H9 (cell line): ENCODE measurements around the gene ITPRIPL2. TPM values are rescaled to one million over a fixed set of nuclear protein-coding genes. Genes with fewer than 3 reads are reported as not detected.

Experiments used
- DNase-seq: peaks from one replicate; pipeline ENCODE4 v3.0.0-alpha.2; 2017
- H2AFZ ChIP-seq: one replicate; pipeline ENCODE4 v1.6.1; 2013; ENCODE audit warnings: mild to moderate bottlenecking, low read length, control low read depth, moderate library complexity
- H2AK5ac ChIP-seq: 2 replicates; pipeline ENCODE4 v1.6.1; 2013; ENCODE audit warnings: low read length, control low read depth, mixed read lengths; ENCODE audit not compliant: insufficient read length
- H2BK120ac ChIP-seq: one replicate; pipeline ENCODE4 v1.6.1; 2013; ENCODE audit warnings: low read depth, mild to moderate bottlenecking, low read length, control low read depth, inconsistent platforms; ENCODE audit not compliant: poor library complexity, severe bottlenecking
- H2BK12ac ChIP-seq: 2 replicates; pipeline ENCODE4 v1.6.1; 2013; ENCODE audit warnings: low read length, control low read depth, mixed read lengths, low read depth; ENCODE audit not compliant: insufficient read length
- H2BK15ac ChIP-seq: 2 replicates; pipeline ENCODE4 v1.6.1; 2013; ENCODE audit warnings: low read depth, low read length, control low read depth
- H2BK20ac ChIP-seq: one replicate; pipeline ENCODE4 v1.6.1; 2013; ENCODE audit warnings: low read depth, mild to moderate bottlenecking, low read length, control low read depth, inconsistent platforms; ENCODE audit not compliant: poor library complexity, severe bottlenecking
- H2BK5ac ChIP-seq: 2 replicates; pipeline ENCODE4 v1.6.1; 2013; ENCODE audit warnings: low read length, control low read depth, mixed read lengths; ENCODE audit not compliant: insufficient read length
- H3K14ac ChIP-seq: 2 replicates; pipeline ENCODE4 v1.6.1; 2013; ENCODE audit warnings: low read length, control low read depth; ENCODE audit not compliant: insufficient read depth
- H3K18ac ChIP-seq: 2 replicates; pipeline ENCODE4 v1.6.1; 2013; ENCODE audit warnings: low read depth, mild to moderate bottlenecking, mixed read lengths, low read length, control low read depth; ENCODE audit not compliant: insufficient read length
- H3K23ac ChIP-seq: 2 replicates; pipeline ENCODE4 v1.6.1; 2013; ENCODE audit warnings: low read length, control low read depth, mixed read lengths, low read depth; ENCODE audit not compliant: insufficient read length
- H3K23me2 ChIP-seq: 2 replicates; pipeline ENCODE4 v1.6.1; 2013; ENCODE audit warnings: low read depth, mild to moderate bottlenecking, mixed read lengths, low read length, control low read depth; ENCODE audit not compliant: insufficient read length, poor library complexity, severe bottlenecking
- H3K27ac ChIP-seq: 2 replicates; pipeline ENCODE4 v1.5.1; 2013; ENCODE audit warnings: low read length, control low read depth, mixed read lengths, low read depth; ENCODE audit not compliant: insufficient read length
- H3K27me3 ChIP-seq: 2 replicates; pipeline ENCODE4 v1.6.1; 2013; ENCODE audit warnings: low read length, control low read depth, inconsistent platforms; ENCODE audit not compliant: insufficient read depth
- H3K4ac ChIP-seq: 2 replicates; pipeline ENCODE4 v1.6.1; 2013; ENCODE audit warnings: low read depth, mild to moderate bottlenecking, control low read depth, inconsistent platforms, low read length, moderate library complexity
- H3K4me1 ChIP-seq: 2 replicates; pipeline ENCODE4 v1.6.1; 2013; ENCODE audit warnings: low read length, control low read depth, inconsistent platforms; ENCODE audit not compliant: insufficient read depth
- H3K4me2 ChIP-seq: 2 replicates; pipeline ENCODE4 v1.6.1; 2013; ENCODE audit warnings: low read length, control low read depth, mixed read lengths; ENCODE audit not compliant: insufficient read length, insufficient read depth
- H3K56ac ChIP-seq: 2 replicates; pipeline ENCODE4 v1.6.1; 2013; ENCODE audit warnings: low read depth, mild to moderate bottlenecking, mixed read lengths, low read length, control low read depth; ENCODE audit not compliant: insufficient read length
- H3K79me1 ChIP-seq: 2 replicates; pipeline ENCODE4 v1.6.1; 2013; ENCODE audit warnings: low read depth, mild to moderate bottlenecking, moderate library complexity, low read length, control low read depth, inconsistent platforms; ENCODE audit not compliant: insufficient read depth, poor library complexity, severe bottlenecking
- H3K79me2 ChIP-seq: 2 replicates; pipeline ENCODE4 v1.6.1; 2013; ENCODE audit warnings: low read length, control low read depth, inconsistent platforms; ENCODE audit not compliant: insufficient read depth
- H3K9ac ChIP-seq: 2 replicates; pipeline ENCODE4 v1.6.1; 2013; ENCODE audit warnings: low read length, control low read depth, mixed read lengths; ENCODE audit not compliant: insufficient read length; ENCODE audit errors: extremely low read depth
- H3K9me3 ChIP-seq: one replicate; pipeline ENCODE4 v1.6.1; 2013; ENCODE audit warnings: low read depth, low read length, inconsistent platforms; ENCODE audit not compliant: control insufficient read depth
- H3T11ph ChIP-seq: one replicate; pipeline ENCODE4 v1.6.1; 2013; ENCODE audit warnings: mild to moderate bottlenecking, low read length, control low read depth, inconsistent platforms
- H4K20me1 ChIP-seq: one replicate; pipeline ENCODE4 v1.6.1; 2013; ENCODE audit not compliant: control insufficient read depth, insufficient read length, insufficient read depth
- H4K5ac ChIP-seq: 2 replicates; pipeline ENCODE4 v1.6.1; 2013; ENCODE audit warnings: low read depth, mild to moderate bottlenecking, mixed read lengths, low read length, control low read depth; ENCODE audit not compliant: insufficient read length
- H4K8ac ChIP-seq: replicated peaks from 2 replicates; pipeline ENCODE4 v1.6.1; 2013; ENCODE audit warnings: low read length, control low read depth, mixed read lengths, low read depth; ENCODE audit not compliant: insufficient read length
- H4K91ac ChIP-seq: 2 replicates; pipeline ENCODE4 v1.6.1; 2013; ENCODE audit warnings: low read depth, mild to moderate bottlenecking, moderate library complexity, mixed read lengths, low read length, control low read depth; ENCODE audit not compliant: insufficient read length
- H3K27ac Mint-ChIP-seq, 3 experiments: 2 replicates in 2 of 3; 3 replicates in 1 of 3; pipeline ENCODE4 v1.8.0; 2020 to 2021; ENCODE audit warnings: mixed read lengths in 3 of 3, mild to moderate bottlenecking in 1 of 3, moderate library complexity in 1 of 3
- H3K27me3 Mint-ChIP-seq: 2 replicates; pipeline ENCODE4 v1.8.0; 2021; ENCODE audit warnings: low read depth, mild to moderate bottlenecking, moderate library complexity, mixed read lengths
- H3K36me3 Mint-ChIP-seq, 3 experiments: 2 replicates in 2 of 3; 3 replicates in 1 of 3; pipeline ENCODE4 v1.8.0; 2020 to 2021; ENCODE audit warnings: low read depth in 3 of 3, mixed read lengths in 3 of 3; ENCODE audit not compliant: insufficient read depth in 1 of 3
- H3K4me1 Mint-ChIP-seq, 2 experiments: 2 replicates each; pipeline ENCODE4 v1.8.0; 2020; ENCODE audit warnings: mixed read lengths in 2 of 2
- H3K4me3 Mint-ChIP-seq, 2 experiments: 2 replicates in 1 of 2; 3 replicates in 1 of 2; pipeline ENCODE4 v1.8.0; 2020 to 2021; ENCODE audit warnings: mild to moderate bottlenecking in 2 of 2, mixed read lengths in 2 of 2, moderate library complexity in 1 of 2
- H3K9me3 Mint-ChIP-seq, 2 experiments: 2 replicates in 1 of 2; 3 replicates in 1 of 2; pipeline ENCODE4 v1.8.0; 2020; ENCODE audit warnings: mild to moderate bottlenecking in 2 of 2, mixed read lengths in 2 of 2, moderate library complexity in 1 of 2
- WGBS: extraction: QIAGEN DNeasy Blood & Tissue Kit; methylation state at CpG from one replicate; pipeline ENCODE4 v1.1.7; 2013; ENCODE audit warnings: missing lambda C conversion rate, low lambda C conversion rate, mixed read lengths; ENCODE audit not compliant: insufficient read length; ENCODE audit errors: extremely low coverage; 5-methylcytosine and 5-hydroxymethylcytosine counted together
- total RNA-seq: library from RNA; stranded (reverse); gene quantifications from 2 replicates; pipeline ENCODE4 v1.2.1, GENCODE V29; 2021
- TF ChIP-seq, protein P1 (sequence below): fragments of 200-600 bp; sonication (generic); conservative IDR thresholded peaks from 3 replicates; pipeline ENCODE4 v1.8.0; 2021; ENCODE audit warnings: antibody characterized with exemption, mild to moderate bottlenecking

Gene ITPRIPL2
- total RNA-seq, 1 experiment from 2014 or later, result 9.1 TPM

DNA sequence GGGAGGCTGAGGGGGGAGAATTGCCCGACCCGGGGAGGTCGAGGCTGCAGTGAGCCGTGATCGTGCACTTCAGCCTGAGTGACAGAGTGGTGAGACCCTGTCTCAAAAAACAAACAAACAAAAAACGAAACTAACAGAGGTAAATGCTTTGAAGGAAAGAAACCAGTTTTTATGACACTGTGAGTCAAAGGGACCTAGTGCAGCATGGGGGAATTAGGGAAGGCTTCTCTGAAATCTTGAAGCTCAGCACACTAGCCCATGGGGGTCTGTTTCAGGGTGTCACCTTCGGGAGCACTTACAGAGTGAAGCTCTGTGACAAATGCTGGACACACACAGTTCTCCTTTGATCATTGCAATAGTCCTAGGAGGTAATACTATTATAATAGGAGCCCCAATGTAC is 16.6 kb downstream of the ITPRIPL2 start:
- peaks cover 19 to 20% of the 10 kb centered on the region in 2 experiments for H3K4me1 Mint-ChIP-seq

More for the DNA sequence above, 16.6 kb downstream of the ITPRIPL2 start:
- Histone ChIP-seq H2BK12ac (no peak overlapping the region), H3K4me2 (no peak overlapping the region), H3K23ac (no peak overlapping the region), H4K5ac (no peak overlapping the region), H3K79me2 (no peaks in the 10 kb centered on the region), H3K4ac (no peak overlapping the region), H4K91ac (no peak overlapping the region), H3K23me2 (peaks cover 3% of the 10 kb centered on the region), H3K56ac (no peak overlapping the region), H2AFZ (no peak overlapping the region), H4K20me1 (no peaks in the 10 kb centered on the region), H2AK5ac (no peak overlapping the region), H3K18ac (no peak overlapping the region), H3K14ac (no peak overlapping the region), H2BK5ac (no peak overlapping the region), H2BK120ac (no peak overlapping the region), H2BK15ac (no peak overlapping the region), H3K27me3 (no peaks in the 10 kb centered on the region), H3K79me1 (no peaks in the 10 kb centered on the region), H3K4me1 (no peaks in the 10 kb centered on the region), H2BK20ac (no peak overlapping the region), H3K9me3 (peaks cover 7% of the 10 kb centered on the region), H3K9ac (no peak overlapping the region), H3K27ac (no peak overlapping the region), H3T11ph (no peak overlapping the region), H4K8ac (no peak overlapping the region)
- Mint-ChIP-seq H3K36me3 (no peaks in the 10 kb centered on the region), H3K27ac (peak overlapping the region in 1 of 3 experiments; percentile 27; a peak in 2 of 7 replicates), H3K27me3 (peaks cover 3% of the 10 kb centered on the region; the same call in 1 of the 2 replicates), H3K9me3 (peaks cover 7% of the 10 kb centered on the region in 2 experiments; a peak in 3 of 5 replicates), H3K4me3 (no peak overlapping the region)
- no peak for DNase-seq
- TF ChIP-seq, protein P1, sequence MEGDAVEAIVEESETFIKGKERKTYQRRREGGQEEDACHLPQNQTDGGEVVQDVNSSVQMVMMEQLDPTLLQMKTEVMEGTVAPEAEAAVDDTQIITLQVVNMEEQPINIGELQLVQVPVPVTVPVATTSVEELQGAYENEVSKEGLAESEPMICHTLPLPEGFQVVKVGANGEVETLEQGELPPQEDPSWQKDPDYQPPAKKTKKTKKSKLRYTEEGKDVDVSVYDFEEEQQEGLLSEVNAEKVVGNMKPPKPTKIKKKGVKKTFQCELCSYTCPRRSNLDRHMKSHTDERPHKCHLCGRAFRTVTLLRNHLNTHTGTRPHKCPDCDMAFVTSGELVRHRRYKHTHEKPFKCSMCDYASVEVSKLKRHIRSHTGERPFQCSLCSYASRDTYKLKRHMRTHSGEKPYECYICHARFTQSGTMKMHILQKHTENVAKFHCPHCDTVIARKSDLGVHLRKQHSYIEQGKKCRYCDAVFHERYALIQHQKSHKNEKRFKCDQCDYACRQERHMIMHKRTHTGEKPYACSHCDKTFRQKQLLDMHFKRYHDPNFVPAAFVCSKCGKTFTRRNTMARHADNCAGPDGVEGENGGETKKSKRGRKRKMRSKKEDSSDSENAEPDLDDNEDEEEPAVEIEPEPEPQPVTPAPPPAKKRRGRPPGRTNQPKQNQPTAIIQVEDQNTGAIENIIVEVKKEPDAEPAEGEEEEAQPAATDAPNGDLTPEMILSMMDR, result no peak
- no CpG with 5 or more reads among the region's 7 CpGs for WGBS
